Ishikawa (cell line): ENCODE data around the gene ADCY1.

Source experiments
- CREB1 ChIP-seq: IDR thresholded peaks from 2 replicates; pipeline ENCODE4 v1.6.1; 2012; ENCODE audit warnings: low read depth
- TAF1 ChIP-seq: IDR thresholded peaks from 2 replicates; pipeline ENCODE4 v1.6.1; 2012; ENCODE audit warnings: low read depth, mild to moderate bottlenecking
- YY1 ChIP-seq: IDR thresholded peaks from 2 replicates; pipeline ENCODE4 v1.6.1; 2012; ENCODE audit warnings: low read depth

DNA sequence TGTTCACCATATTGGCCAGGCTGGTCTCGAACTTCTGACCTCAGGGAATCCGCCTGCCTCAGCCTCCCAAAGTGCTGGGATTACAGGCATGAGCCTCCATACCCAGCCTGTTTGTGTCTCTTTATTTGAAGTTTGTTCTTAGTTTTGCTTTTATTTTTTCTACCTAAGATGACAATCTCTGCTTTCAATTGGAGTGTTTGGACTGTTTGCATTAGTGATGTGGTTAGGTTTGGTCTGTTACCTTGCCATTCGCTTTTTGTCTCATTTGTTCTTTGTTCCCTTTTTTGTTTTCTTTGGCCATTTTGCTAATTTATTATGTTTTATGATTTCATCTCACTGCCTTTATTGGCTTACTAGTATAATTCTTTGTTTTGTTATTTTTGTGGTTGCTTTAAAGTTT is 62.6 kb downstream of the ADCY1 start:
- TF ChIP-seq CREB1 (no peak), YY1 (no peak), TAF1 (no peak)
